MM.1S (cell line): Measurements from ENCODE around the gene ACSL5.

Experiments
- DNase-seq: peaks from one replicate; pipeline ENCODE4 v3.0.0-alpha.2; 2015
- H2AFZ ChIP-seq: fragments of 300-600 bp; sonication (generic); 2 replicates; pipeline ENCODE4 v1.6.0; 2016; ENCODE audit warnings: antibody characterized with exemption, low read length
- H3F3A ChIP-seq: fragments of 300-600 bp; sonication (generic); 2 replicates; pipeline ENCODE4 v1.6.1; 2016; ENCODE audit warnings: mild to moderate bottlenecking, antibody characterized with exemption, low read length, moderate library complexity, mixed read lengths; ENCODE audit not compliant: insufficient read depth
- H3K27ac ChIP-seq: fragments of 300-600 bp; sonication (generic); 2 replicates; pipeline ENCODE4 v1.5.1; 2016; ENCODE audit warnings: mild to moderate bottlenecking, low read length
- H3K27me3 ChIP-seq: fragments of 300-600 bp; sonication (generic); replicated peaks from 2 replicates; pipeline ENCODE4 v1.6.0; 2016; ENCODE audit warnings: low read length; ENCODE audit not compliant: insufficient read depth
- H3K36me3 ChIP-seq: fragments of 300-600 bp; sonication (generic); replicated peaks from 2 replicates; pipeline ENCODE4 v1.6.1; 2016; ENCODE audit warnings: mild to moderate bottlenecking, low read length, mixed read lengths; ENCODE audit not compliant: insufficient read depth
- H3K4me1 ChIP-seq: fragments of 300-600 bp; sonication (generic); 2 replicates; pipeline ENCODE4 v1.6.1; 2016; ENCODE audit warnings: low read length, mixed read lengths
- H3K4me2 ChIP-seq: fragments of 300-600 bp; sonication (generic); 2 replicates; pipeline ENCODE4 v1.6.0; 2016; ENCODE audit warnings: low read depth, low read length
- H3K4me3 ChIP-seq: fragments of 300-600 bp; sonication (generic); 2 replicates; pipeline ENCODE4 v1.5.1; 2016; ENCODE audit warnings: low read length, mixed read lengths
- H3K79me2 ChIP-seq: fragments of 300-600 bp; sonication (generic); 2 replicates; pipeline ENCODE4 v1.6.1; 2016; ENCODE audit warnings: mixed run types, low read length, mixed read lengths
- H3K9ac ChIP-seq: fragments of 300-600 bp; sonication (generic); 2 replicates; pipeline ENCODE4 v1.6.1; 2016; ENCODE audit warnings: low read length, mixed read lengths
- H3K9me2 ChIP-seq: fragments of 300-600 bp; sonication (generic); replicated peaks from 2 replicates; pipeline ENCODE4 v1.6.1; 2016; ENCODE audit warnings: mild to moderate bottlenecking, low read length, mixed read lengths; ENCODE audit not compliant: insufficient read depth
- H3K9me3 ChIP-seq: fragments of 300-600 bp; sonication (generic); replicated peaks from 2 replicates; pipeline ENCODE4 v1.6.1; 2016; ENCODE audit warnings: mild to moderate bottlenecking, low read length, mixed read lengths; ENCODE audit not compliant: insufficient read depth
- H4K20me1 ChIP-seq: fragments of 300-600 bp; sonication (generic); 2 replicates; pipeline ENCODE4 v1.6.1; 2016; ENCODE audit warnings: mild to moderate bottlenecking, low read length, moderate library complexity, mixed read lengths; ENCODE audit not compliant: insufficient read depth
- EZH2 ChIP-seq: fragments of 300-600 bp; sonication (generic); optimal IDR thresholded peaks from 2 replicates; pipeline ENCODE3; 2017; ENCODE audit warnings: low read depth, mild to moderate bottlenecking, antibody characterized with exemption, low read length, mixed read lengths
- EZH2phosphoT487 ChIP-seq: fragments of 300-600 bp; sonication (generic); IDR thresholded peaks from 2 replicates; pipeline ENCODE4 v1.6.1; 2018; ENCODE audit warnings: antibody characterized with exemption, low read length
- TF ChIP-seq, protein P1 (sequence below): fragments of 300-600 bp; sonication (generic); IDR thresholded peaks from 2 replicates; pipeline ENCODE4 v1.5.1; 2016; ENCODE audit warnings: antibody characterized with exemption, low read length, mixed read lengths

Gene ACSL5

DNA sequence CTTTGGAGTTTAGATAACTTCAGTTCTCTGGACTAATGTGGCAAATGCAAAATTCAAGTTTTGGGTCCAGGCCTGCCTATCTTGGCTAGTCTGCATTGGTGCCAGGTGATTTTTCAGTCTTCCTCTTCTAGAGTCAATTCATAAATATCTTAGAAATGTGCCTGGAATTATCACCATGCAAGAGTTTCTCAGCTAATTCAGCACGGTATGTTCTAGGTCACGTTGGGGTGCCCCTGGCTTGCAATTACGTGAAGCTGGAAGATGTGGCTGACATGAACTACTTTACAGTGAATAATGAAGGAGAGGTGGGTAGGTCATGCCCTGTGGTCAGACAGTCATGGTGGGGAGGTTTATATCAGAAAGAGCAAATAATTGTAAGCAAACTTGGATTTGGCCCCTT lies 47.8 kb downstream of the ACSL5 start:
- Histone ChIP-seq H3K27me3 (no peaks in the 10 kb centered on the region), H3K27ac (no peak overlapping the region), H3K9ac (no peak overlapping the region), H4K20me1 (no peaks in the 10 kb centered on the region), H3K4me2 (no peak overlapping the region), H3K9me3 (no peaks in the 10 kb centered on the region), H3K4me3 (no peak overlapping the region), H3K9me2 (no peaks in the 10 kb centered on the region), H3K79me2 (no peaks in the 10 kb centered on the region), H3K36me3 (no peaks in the 10 kb centered on the region; the same call in 1 of the 2 replicates), H3K4me1 (no peaks in the 10 kb centered on the region), H2AFZ (no peak overlapping the region), H3F3A (no peaks in the 10 kb centered on the region)
- TF ChIP-seq EZH2phosphoT487, result no peak
- no peak for TF ChIP-seq EZH2
- TF ChIP-seq, protein P1, sequence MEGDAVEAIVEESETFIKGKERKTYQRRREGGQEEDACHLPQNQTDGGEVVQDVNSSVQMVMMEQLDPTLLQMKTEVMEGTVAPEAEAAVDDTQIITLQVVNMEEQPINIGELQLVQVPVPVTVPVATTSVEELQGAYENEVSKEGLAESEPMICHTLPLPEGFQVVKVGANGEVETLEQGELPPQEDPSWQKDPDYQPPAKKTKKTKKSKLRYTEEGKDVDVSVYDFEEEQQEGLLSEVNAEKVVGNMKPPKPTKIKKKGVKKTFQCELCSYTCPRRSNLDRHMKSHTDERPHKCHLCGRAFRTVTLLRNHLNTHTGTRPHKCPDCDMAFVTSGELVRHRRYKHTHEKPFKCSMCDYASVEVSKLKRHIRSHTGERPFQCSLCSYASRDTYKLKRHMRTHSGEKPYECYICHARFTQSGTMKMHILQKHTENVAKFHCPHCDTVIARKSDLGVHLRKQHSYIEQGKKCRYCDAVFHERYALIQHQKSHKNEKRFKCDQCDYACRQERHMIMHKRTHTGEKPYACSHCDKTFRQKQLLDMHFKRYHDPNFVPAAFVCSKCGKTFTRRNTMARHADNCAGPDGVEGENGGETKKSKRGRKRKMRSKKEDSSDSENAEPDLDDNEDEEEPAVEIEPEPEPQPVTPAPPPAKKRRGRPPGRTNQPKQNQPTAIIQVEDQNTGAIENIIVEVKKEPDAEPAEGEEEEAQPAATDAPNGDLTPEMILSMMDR, result no peak
- DNase-seq, result no peak

DNA sequence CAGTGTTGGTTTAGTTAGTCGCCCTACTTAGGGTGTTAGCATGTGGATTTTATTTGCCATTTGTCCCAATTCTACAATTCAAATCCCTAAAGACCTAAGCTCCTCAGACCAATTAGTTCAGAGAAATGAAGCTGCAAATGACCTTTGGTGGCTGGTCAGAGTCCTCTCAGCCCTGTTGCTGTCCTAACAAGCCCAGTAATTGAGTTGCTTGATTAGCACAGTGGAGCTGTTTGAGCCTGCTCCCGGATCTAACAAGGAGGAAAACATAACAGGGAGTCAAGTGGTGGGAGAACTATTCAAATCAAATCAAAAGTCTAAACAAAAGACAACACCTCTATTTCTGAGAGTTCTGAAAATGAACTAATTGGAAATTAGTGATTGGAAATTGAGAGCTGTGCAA lies 50.7 kb downstream of the ACSL5 start:
- Histone ChIP-seq H3K9me3 (no peaks in the 10 kb centered on the region), H3K36me3 (no peaks in the 10 kb centered on the region; the same call in none of the 2 replicates), H3K9ac (no peak overlapping the region), H3F3A (no peaks in the 10 kb centered on the region; the same call in 1 of the 2 replicates), H3K27me3 (no peaks in the 10 kb centered on the region), H3K27ac (no peak overlapping the region), H3K4me1 (no peaks in the 10 kb centered on the region), H3K4me3 (no peak overlapping the region), H4K20me1 (no peaks in the 10 kb centered on the region), H3K9me2 (no peaks in the 10 kb centered on the region), H3K4me2 (no peak overlapping the region), H3K79me2 (no peaks in the 10 kb centered on the region), H2AFZ (no peak overlapping the region)
- DNase-seq, result no peak
- TF ChIP-seq EZH2 (no peak), EZH2phosphoT487 (no peak)
- TF ChIP-seq, protein P1, result no peak

DNA sequence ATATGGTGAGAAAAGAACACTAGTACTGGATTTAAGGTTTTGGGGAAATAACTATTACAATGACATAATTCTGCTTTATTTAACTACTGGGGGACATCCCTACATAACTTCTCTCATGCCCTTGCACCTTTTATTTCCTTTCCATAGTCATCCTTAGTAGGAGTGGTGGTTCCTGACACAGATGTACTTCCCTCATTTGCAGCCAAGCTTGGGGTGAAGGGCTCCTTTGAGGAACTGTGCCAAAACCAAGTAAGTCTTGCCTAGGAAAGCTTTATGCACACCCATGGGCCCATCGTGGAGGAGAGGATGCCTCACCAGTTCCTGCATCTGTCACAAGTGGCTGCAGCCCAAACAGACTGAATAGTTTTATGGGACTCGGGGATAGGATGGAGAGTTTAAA lies 52.2 kb downstream of the ACSL5 start:
- no peaks in the 10 kb centered on the region for H4K20me1 ChIP-seq
- H3K9me3 ChIP-seq, result no peaks in the 10 kb centered on the region
- no peak for DNase-seq
- no peak for TF ChIP-seq EZH2
- TF ChIP-seq EZH2phosphoT487, result no peak
- TF ChIP-seq, protein P1, result no peak
- no peaks in the 10 kb centered on the region for H3K79me2 ChIP-seq
- no peak overlapping the region for H3K9ac ChIP-seq
- no peak overlapping the region for H3K4me2 ChIP-seq
- H3K9me2 ChIP-seq, result no peaks in the 10 kb centered on the region
- no peaks in the 10 kb centered on the region; the same call in none of the 2 replicates for H3K36me3 ChIP-seq
- H3K4me1 ChIP-seq, result no peaks in the 10 kb centered on the region
- H3K27ac ChIP-seq, result no peak overlapping the region
- H2AFZ ChIP-seq, result no peak overlapping the region
- no peak overlapping the region for H3K4me3 ChIP-seq
- no peaks in the 10 kb centered on the region for H3K27me3 ChIP-seq
- H3F3A ChIP-seq, result no peaks in the 10 kb centered on the region; the same call in 1 of the 2 replicates
